Amygdala (tissue), 56 donors: ENCODE results near the gene RAB3IL1.

Experiments used
- DNase-seq, 56 donors: peaks; one replicate each; lab custom pipeline; 2025; lab: John Stamatoyannopoulos, UW

Gene RAB3IL1

GRCh38 chr11:61871158-61871597 lies 46.2 kb downstream of the RAB3IL1 start:
- peak in 53 of 56 donors; percentile 20 to 85 (median 63) for DNase-seq

- no peak for DNase-seq
These were observed 46.8 kb downstream of the RAB3IL1 start for GRCh38 chr11:61870541-61871031.

GRCh38 chr11:61869708-61870451 lies 47.5 kb downstream of the RAB3IL1 start:
- no peak for DNase-seq

- DNase-seq, result no peak
These were observed 48.0 kb downstream of the RAB3IL1 start for GRCh38 chr11:61869429-61869707.

GRCh38 chr11:61868571-61869428 lies 48.6 kb downstream of the RAB3IL1 start:
- no peak for DNase-seq

- no peak for DNase-seq
These were observed 50.4 kb downstream of the RAB3IL1 start for GRCh38 chr11:61866958-61867343.

- DNase-seq, result no peak
These were observed 51.0 kb downstream of the RAB3IL1 start for GRCh38 chr11:61866231-61866957.

GRCh38 chr11:61864814-61865775 lies 52.3 kb downstream of the RAB3IL1 start:
- no peak for DNase-seq

GRCh38 chr11:61863548-61864081 lies 53.8 kb downstream of the RAB3IL1 start:
- DNase-seq, result no peak

GRCh38 chr11:61862714-61863547 lies 54.4 kb downstream of the RAB3IL1 start:
- DNase-seq, result no peak

- DNase-seq, result no peak
These were observed 55.7 kb downstream of the RAB3IL1 start for GRCh38 chr11:61861634-61862033.

GRCh38 chr11:61860054-61860903 lies 57.1 kb downstream of the RAB3IL1 start:
- peak in 2 of 56 donors; percentile 8 to 13 for DNase-seq

GRCh38 chr11:61855939-61856680 lies 61.3 kb downstream of the RAB3IL1 start:
- DNase-seq, result peak in 4 of 56 donors; percentile 11 to 33 (median 23)

- DNase-seq, result peak in 15 of 56 donors; percentile 19 to 69 (median 43)
These were observed 62.2 kb downstream of the RAB3IL1 start for GRCh38 chr11:61854966-61855714.

GRCh38 chr11:61854206-61854895 lies 63.0 kb downstream of the RAB3IL1 start:
- no peak for DNase-seq
